Measurements from ENCODE around the gene GNGT1. TPM values are rescaled to one million over a fixed set of nuclear protein-coding genes. Genes with fewer than 3 reads are reported as not detected.

The GNGT1 gene
- not detected for total RNA-seq

GRCh38 chr7:93906267-93906666 is at the start of gene GNGT1:
Gene GNGT1, plus strand, starts transcription at chr7:93906567. Its CDS starts 180 bp downstream, at chr7:93906747.
- DNase-seq (ENCODE audit: low spot score): no peak
- intact Hi-C loops (cut with DNase I): no loop called here
- no peak for ATAC-seq

DNA sequence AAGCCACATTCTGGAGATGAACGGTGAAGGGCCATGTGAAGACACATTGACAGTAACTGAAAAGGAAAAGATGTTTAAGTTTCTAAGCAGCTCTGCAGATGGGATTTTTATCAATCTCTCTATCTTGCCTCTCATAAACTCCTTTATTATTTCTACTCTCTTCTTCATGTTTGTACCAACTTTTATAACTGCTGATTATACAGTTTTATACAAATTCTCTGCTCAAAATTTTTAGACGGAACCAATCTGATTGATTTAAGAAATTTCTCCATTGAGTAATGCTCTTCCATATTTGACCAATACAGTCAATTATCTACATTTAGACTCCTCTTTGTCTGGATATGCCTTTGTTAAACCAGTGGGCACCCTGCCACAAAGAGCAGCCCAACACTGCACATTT is 47.5 kb upstream of the GNGT1 start:
- DNase-seq (ENCODE audit: low spot score) (no peak), ATAC-seq (no peak)
- intact Hi-C loops (cut with DNase I): no loop called here

DNA sequence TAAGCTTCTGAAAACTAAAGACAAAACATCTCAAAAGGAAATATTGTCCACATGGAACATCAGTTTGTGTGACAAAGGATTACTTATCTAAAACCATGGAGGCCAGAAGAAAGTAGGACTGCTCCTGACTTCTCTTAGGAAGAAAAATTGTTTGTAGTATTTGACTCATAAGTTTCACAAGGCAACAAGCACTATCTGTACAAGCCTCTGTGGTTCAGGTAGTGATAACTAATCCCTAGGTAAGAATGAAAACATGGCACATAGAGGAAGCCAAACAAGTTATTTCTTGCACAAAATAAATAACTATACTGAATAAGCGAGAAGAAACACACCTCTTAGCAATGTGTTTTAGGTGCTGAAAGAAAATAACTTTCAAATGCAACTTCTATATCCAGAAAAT is 46.1 kb upstream of the GNGT1 start:
- ATAC-seq (no peak), DNase-seq (ENCODE audit: low spot score) (no peak)
- intact Hi-C loops (cut with DNase I): no loop called here

DNA sequence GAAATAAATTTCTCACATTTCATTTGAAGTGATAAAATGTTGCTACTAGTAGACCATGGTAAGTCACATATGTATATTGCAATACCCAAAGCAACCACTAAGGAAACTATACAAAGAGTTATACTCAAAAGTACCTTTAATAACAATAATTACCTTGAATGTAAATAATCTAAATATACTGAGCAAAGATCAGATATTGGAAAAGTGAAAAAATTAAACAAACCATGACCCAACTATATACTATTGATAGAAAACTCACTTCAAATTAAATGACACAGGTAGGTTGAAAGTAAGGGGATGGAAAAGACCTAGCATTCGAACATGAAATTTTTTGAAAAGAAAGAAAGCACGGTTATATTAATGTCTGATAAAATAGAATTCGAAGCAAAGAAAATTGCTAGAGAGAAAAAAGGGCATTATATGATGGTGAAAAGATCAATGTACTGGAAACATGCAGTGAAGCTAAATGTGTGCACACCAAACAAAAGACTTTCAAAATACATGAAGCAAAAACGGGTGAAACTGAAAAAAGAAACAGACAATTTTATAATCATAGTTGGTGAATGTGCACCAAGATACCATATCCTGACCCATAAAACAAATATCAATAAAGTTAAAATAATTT is 44.9 kb upstream of the GNGT1 start:
- no peak for ATAC-seq
- no peak for DNase-seq (ENCODE audit: low spot score)
- intact Hi-C loops (cut with DNase I): no loop called here

DNA sequence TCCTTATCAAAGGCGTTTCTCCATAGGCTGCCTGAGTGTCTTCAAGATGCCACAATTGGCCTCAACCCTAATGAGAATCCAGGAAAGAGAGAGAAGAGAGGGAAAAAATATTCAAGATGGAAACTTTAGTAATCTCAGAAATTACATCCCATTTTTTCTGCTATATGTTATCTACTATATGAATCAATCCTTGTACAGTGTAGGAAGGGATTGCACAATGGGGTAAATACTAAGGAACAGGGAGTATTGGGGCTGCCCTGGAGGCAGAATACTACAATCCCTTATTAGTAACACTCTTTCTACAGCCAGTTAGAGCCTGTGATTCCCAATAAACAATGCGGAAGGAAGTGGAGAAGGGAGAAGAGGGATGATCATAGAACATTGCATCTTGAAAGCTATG is 43.7 kb upstream of the GNGT1 start:
- intact Hi-C loops (cut with DNase I): no loop called here
- no peak for ATAC-seq

GRCh38 chr7:93866886-93867285 is 39.5 kb upstream of the GNGT1 start:
- ATAC-seq: no peak
- intact Hi-C loops (cut with DNase I): no loop called here
- no peak for DNase-seq (ENCODE audit: low spot score)

More for the DNA sequence above, 43.7 kb upstream of the GNGT1 start:
- DNase-seq (ENCODE audit: low spot score): no peak

- ATAC-seq (no peak), DNase-seq (ENCODE audit: low spot score) (no peak)
- intact Hi-C loops (cut with DNase I): no loop called here
These were observed 32.3 kb upstream of the GNGT1 start for GRCh38 chr7:93873998-93874574.

GRCh38 chr7:93877742-93878141 is 28.6 kb upstream of the GNGT1 start:
- DNase-seq (ENCODE audit: low spot score) (no peak), ATAC-seq (no peak)
- intact Hi-C loops (cut with DNase I): no loop called here

DNA sequence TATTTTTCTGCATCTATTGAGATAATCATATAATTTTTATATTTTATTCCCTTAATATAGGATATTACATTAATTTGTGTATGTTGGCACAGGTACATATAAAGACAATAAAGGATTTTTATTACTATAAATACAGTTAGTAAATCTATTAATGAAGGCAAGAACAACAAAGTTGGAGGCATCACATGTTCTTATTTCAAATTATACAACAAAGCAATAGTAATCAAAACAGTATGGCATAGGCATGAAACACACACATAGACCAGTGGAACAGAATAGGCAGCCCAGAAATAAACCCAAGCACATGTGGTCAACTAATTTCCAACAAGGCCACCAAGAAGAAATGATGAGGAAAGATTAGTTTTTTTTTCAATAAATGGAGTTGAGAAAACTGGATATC is 27.0 kb upstream of the GNGT1 start:
- intact Hi-C loops (cut with DNase I): no loop called here

DNA sequence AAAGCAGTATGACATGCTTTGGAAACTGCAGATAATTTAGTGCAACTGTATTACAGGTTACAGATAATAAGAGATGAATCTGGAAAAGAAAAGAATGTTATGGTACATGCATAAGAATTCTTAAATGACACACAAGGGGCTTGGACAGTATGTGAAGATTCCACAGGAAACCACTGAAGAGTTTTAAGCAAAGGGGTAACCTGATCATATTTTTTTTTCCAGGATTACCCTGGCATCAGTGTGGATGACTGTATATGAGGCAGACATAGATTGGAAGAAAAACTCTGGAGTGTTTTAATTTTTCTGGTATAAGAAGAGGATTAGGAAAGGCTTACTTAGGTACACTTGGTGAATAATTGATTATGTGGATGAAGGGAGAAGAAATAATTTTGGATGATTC is 23.9 kb upstream of the GNGT1 start:
- no peak for ATAC-seq
- intact Hi-C loops (cut with DNase I): no loop called here
- no peak for DNase-seq (ENCODE audit: low spot score)

More for the DNA sequence above, 27.0 kb upstream of the GNGT1 start:
- DNase-seq (ENCODE audit: low spot score) (no peak), ATAC-seq (no peak)

GRCh38 chr7:93883078-93883916 is 23.1 kb upstream of the GNGT1 start:
- no peak for DNase-seq (ENCODE audit: low spot score)

DNA sequence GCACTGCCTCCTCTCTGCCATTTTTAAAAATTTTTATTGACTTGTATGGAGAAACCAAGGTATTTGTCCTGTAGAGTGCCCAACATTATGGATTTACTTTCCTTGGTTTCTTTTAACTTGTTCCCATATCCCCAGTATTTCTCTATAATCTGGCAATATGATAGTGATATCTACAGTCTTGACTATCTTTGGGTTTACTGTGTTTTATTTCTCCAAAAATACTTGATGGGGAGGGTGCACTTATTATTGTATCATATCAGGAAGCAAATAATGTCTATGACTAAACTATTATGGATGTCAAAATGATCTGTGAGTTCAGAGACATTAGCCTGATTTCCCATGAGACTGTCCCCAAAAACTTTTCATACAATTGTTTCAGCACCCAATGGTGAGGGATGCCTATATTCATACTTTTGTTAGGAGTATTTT is 22.4 kb upstream of the GNGT1 start:
- intact Hi-C loops (cut with DNase I): no loop called here
- no peak for DNase-seq (ENCODE audit: low spot score)
- ATAC-seq: no peak

More at GRCh38 chr7:93883078-93883916, 23.1 kb upstream of the GNGT1 start:
- intact Hi-C loops (cut with DNase I): no loop called here
- ATAC-seq: no peak

- ATAC-seq: no peak
- intact Hi-C loops (cut with DNase I): no loop called here
- DNase-seq (ENCODE audit: low spot score): no peak
These were observed 21.8 kb upstream of the GNGT1 start for GRCh38 chr7:93884541-93884940.

DNA sequence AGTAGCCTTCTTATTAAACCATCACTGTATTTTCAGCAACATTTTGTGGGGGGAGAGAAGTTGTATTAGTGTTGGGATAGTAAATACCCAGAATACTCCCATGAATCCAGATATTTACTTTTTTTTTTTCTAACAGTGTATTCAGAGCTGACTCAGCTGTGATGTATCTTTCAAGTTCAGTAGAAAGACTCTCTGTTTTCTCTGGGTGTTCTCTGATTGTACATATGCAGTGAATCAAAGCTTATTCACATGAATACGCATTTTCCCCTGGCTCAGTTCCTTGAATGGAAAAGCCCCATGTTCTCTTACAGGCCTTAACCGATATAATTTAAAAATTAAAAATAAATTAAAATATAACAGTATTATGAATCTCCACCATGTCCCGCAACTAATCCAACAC is 17.1 kb upstream of the GNGT1 start:
- ATAC-seq: no peak
- DNase-seq (ENCODE audit: low spot score): no peak
- intact Hi-C loops (cut with DNase I): no loop called here

DNA sequence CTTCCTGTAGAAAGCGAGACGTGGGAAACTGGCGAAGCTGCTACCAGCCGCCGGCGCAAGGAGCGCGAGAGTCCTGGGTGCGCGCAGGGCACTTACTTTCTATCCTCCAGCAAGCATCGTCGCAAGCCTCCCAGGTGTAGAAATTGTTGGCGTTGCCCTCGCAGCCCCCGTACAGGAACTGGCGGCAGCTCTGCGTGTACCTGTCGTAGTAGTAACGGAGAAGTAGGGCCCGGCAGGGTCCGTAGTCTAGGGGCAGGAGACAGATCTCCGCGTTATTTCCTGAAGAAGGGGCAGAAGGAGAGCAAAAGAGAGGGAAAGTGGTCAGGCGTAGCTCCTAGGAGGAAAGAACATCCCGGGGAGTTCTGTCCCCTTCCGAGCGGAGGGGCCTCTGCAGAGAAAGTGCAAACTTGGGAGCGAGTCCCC is 16.3 kb upstream of the GNGT1 start:
- peak; percentile 39 for ATAC-seq
- peak; percentile 60 for DNase-seq (ENCODE audit: low spot score)
- intact Hi-C loops (cut with DNase I): no loop called here

- intact Hi-C loops (cut with DNase I): no loop called here
- ATAC-seq (peak; percentile 62), DNase-seq (ENCODE audit: low spot score) (no peak)
These were observed 15.8 kb upstream of the GNGT1 start, which contains the start of gene TFPI2 for GRCh38 chr7:93890464-93891068. Gene TFPI2, minus strand, starts transcription at chr7:93890753. Its CDS starts 75 bp downstream, at chr7:93890678.

DNA sequence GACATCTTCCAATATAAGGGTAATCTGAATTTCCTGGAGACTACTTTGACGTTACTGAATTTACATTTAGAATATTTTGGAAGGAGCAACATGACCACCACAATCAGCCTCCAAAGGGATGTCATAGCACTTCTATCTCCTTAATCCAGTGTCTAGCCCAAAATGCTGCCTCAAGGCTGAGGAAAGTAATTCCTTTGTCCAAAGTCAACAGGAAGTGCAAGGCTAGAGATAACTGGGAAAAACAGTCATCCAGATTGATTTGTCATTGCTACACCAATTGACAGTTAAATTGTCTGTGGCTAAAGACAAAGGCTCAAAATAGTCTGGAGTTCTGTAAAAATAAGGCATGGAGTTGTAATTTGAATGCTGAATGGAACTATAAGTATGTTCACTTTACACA is 11.9 kb upstream of the GNGT1 start:
- ATAC-seq (no peak), DNase-seq (ENCODE audit: low spot score) (no peak)
- intact Hi-C loops (cut with DNase I): no loop called here

DNA sequence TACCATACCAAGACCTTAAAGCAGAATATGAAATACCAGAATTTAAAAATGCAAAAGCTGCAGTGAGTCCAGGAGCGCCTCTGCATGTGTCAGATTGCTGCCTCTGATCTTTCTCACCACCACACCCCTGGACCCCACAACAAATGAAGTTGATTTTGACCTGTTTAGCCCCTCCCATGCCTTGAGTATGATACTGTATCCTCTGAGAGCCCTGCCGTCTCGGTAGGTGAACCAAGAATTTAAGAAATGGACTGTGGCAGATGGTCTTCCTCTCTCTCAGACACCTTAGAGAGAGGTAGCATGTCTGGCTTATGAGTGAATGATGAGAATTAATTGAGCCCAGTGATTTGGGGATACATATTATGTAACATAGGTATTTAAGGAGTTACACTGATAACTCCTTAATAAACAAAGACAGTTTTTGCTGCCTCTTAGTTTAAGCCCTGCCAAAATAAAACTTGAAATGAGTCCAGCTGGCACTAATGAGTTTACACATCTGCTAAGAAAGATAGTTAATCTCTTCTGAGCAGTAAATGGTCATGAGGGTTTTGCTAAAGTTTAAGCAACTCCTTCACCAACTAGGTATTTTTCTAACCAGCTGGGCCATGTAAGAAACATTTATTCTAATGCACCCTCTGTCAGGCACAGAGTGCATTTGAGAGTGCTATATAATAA is 11.3 kb upstream of the GNGT1 start:
- intact Hi-C loops (cut with DNase I): no loop called here
- ATAC-seq: peak; percentile 58
- DNase-seq (ENCODE audit: low spot score): no peak

Data from sciatic nerve (tissue), 2 donors.